Stimulated activated CD8-positive, alpha-beta memory T cell treated with anti-CD3 and anti-CD28 coated beads, Interleukin-7, amount 100 ng/mL, for 1 hour (primary cell): Measurements from ENCODE around the gene RHBDF2.

Source experiments
- DNase-seq, 2 donors: peaks; one replicate each; pipeline ENCODE4 v3.0.0-alpha.2; 2020; ENCODE audit warnings: low read depth in 2 of 2

Gene RHBDF2

DNA sequence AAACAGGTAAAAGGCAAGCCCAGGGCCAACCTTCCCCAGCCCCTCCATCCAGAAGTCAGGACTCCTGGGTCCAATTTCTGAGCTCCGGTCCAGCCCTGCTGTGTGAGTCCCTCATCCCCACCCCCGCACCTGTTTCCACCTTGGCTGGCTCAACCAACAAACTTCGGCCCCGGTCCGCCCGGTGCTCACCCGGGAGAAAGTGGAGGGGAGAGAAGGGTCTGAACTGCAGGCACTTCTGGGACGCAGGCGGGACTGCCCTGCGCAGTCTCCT is 541 bp downstream of the RHBDF2 start:
- no peak for DNase-seq

DNA sequence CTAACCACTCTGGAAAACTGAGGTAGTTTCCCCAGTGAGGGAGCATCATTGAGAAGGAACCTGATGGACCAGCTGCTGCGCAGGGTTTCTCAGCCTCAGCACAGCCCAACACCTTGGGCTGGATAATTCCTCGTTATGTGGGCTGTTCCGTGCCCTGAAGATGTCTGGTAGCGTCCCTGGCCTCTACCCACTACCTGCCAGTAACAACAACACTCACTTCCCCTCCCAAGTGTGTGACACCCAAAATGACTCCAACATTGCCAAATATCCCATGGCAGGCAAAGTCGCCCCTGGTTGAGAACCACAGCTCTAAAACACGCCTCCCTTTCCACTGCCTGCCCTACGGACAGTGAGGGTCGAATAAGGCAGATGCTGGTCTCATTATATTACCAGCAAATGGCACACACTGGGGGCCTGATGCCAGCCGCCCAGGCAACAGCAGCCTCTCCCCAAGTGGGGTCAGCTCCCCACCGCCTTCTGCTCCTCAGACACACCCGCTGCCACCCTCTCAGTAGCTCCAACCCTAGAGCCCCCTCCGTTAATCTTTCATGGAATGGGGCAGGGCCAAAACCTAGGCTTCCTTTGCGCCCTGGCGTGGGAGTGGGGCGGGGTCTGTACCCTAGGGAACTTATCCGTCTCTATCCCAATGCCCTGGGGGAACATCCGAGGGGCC is 1.0 kb downstream of the RHBDF2 start:
- DNase-seq, result no peak

DNA sequence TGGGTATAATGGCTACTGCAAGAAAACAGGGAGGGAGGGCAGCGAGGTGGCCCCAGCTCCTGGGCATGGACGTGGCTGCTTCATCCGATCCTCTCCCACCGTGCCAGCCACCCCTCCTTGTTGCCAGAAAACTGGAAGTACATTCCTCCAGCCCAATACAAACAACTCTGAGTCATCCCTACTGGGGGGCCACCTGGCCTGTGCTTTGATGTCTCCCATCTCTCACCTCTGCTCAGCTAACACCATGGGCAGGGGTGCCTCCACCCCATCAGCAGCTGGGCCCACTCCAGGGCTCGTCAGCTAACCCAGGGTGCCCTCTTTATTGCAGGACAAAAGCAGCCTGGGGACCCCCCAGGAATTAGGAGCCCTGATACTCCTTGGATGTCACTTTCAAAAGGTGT is 2.0 kb downstream of the RHBDF2 start:
- DNase-seq, result no peak

DNA sequence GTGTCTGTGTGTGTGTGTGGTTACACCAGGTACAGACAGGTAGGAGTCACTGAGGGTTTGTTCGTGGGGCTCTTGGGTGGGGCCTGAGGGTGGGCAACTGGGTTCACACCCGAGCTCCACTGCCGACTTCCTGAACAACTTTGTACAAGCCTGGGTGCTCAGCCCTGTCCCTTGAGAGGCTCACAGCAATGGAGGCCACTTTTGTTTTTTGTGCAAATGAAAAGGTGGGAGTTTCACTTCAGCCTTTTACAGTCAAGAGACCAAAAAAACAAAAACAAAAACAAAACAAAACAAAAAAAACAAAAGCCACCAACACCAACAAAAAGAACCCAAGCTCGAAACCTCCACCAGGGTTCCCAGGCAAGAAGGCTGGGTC is 2.4 kb downstream of the RHBDF2 start:
- no peak for DNase-seq

DNA sequence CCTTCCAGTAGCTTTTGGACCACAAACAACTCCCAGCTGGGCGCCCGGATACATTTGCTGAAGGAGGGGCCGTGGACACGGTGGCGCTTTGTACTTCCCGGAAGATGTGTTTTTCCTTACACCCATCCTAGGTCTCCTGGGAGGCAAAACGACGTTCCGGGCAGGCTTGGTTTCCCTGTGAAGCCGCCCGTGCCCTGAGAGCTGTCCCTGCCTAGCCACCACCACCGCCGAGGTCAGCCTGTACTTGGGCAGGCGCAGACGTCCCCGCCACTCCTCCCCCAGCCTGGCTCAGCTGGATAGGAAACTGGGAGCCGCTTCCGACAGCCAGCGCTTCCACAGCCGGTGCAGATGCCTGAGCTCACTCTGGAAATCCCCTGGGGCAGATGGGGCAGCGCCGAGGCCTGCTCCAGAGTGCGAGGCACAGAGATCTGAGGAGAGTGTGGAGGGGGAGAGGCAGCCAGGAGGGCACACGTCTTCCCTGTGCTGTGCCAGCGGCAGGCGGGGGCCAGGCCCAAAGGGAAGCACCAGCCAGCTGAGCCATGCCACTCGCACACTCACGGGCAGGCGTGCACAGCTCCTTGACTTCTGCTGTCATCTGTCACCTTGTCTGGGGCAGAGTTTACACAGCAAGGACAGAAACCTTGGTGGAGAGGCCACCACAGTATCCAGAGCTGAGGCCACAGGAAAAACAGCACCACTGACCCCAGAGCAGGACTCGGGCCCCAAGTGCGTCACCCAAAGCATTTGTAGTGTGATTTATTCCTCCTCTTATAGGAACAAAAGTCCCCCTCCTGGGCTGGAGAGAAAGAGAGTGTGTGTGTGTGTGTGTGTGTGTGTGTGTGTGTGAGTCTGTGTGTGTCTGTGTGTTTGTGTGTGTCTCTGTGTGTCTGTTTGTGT is 3.0 kb downstream of the RHBDF2 start:
- DNase-seq, result no peak

DNA sequence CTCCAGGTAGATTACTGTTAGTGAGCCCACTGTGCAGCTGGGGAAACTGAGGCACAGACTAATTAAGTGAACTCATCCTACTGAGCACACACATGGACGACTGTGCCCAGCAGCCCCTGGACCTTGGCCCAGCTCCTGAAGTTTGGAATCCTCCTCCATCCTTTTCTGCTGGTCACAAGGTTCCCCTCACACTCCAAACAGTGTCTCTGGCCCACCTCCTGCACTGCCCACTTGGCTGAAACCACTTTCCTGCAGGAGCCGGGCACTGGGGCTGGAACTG is 3.6 kb downstream of the RHBDF2 start:
- DNase-seq, result no peak

DNA sequence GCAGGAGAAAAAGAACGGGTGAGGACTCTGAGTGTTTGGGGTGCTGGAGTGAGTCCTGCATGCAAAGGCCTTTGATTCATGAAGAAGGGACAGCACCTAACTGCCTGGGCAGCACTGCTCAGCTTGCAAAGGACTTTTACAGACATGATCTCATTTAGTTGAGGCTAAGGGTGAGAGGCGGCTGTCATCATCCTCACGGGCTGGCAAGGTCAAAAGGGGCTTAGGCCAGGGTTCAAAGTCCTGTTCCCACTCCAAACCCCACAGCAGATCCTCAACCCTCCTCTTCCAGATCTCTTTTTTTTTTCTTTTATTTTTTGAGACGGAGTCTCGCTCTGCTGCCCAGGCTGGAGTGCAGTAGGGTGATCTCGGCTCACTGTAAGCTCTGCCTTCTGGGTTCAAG is 4.8 kb downstream of the RHBDF2 start:
- DNase-seq, result no peak

DNA sequence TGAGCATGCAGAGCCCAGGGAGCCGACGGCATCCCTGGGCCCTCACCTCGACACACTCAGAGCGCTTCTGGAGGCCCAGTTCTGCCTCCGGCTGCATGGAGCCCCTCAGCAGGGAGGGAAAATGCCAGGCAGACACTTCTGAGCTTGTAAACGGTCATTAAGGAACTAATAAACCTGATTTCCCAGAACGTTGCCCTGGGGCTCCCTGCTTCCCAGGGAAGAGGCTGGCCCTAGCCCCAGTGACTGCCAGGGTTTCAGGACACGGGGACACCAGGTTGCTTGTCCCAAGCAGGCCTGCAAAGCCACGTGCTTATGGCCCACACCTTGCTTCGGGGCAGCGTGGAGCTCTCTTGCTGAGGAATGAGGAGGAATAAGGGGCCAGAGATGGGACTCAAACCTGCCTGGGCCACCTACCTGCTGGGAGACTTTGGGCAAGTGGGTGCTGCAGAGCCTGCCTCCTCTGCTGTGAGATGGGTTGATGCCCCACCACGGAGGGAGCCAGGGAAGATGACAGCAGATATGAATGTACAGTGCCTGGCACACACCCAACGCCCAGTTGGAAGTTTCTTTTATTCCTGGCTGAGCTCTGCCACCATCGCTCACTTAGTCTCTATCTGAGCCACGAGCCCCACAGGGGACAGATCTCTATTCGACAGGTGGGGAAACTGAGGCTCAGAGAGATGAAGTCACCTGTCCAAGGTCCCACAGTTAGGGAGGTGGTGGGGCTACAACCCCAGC is 5.4 kb downstream of the RHBDF2 start:
- no peak for DNase-seq

DNA sequence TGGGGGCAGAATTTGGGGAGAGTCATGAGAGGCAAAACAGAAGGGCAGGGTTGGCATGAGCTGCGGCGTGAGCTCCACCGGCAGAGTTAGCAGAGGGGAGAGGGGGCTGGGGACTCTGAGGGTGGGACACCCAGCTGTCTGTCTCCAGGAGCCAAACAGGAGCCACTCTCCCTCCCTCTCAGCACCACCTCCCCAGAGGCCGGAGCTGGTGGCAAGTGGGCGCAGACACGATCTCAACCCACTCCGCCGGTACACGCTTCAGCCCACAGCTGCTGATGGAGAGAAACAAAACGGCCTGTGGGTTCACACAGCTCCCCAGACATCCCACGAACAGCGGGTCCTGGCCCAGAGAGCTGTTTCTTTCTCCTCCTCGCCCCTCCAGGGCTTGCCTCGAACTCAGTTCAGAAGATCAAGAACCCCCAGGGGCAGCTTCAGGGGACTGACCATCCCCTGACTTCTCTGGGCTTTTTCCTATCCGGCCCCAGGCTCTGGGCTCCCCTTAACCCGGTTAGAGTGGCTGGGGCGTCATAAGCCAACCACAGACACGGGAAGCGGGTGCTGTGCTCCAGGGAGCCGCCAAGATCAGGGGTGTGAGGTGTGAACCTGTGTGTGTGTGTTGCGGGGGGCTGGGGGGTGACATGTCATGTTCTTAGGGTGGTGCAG is 7.6 kb downstream of the RHBDF2 start:
- DNase-seq, result no peak

DNA sequence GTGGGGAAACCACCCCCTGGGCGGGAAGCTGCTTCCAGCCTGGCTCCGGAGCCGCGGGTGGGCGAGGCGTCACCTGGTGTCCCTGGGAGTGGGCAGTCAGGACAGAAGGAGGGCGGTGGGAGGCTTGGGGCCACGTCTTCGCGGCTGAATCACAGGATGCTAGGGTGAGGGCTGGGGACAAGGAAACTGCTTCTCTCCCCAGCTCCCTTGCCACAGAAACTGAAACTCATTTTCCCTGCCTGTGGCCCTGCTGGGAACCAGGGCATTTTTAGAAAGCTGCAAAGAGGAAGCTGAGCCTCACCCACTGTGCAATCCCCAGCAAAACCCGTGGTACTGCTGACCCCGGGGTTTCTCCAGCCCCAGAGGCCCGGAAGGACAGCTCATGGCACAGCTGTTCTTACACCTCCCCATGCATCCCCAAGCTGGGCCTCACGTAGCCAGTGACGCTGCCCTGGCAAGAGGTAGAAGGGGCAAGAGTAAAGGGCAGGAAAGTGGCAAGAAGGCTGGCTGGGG is 8.2 kb downstream of the RHBDF2 start:
- DNase-seq, result no peak

DNA sequence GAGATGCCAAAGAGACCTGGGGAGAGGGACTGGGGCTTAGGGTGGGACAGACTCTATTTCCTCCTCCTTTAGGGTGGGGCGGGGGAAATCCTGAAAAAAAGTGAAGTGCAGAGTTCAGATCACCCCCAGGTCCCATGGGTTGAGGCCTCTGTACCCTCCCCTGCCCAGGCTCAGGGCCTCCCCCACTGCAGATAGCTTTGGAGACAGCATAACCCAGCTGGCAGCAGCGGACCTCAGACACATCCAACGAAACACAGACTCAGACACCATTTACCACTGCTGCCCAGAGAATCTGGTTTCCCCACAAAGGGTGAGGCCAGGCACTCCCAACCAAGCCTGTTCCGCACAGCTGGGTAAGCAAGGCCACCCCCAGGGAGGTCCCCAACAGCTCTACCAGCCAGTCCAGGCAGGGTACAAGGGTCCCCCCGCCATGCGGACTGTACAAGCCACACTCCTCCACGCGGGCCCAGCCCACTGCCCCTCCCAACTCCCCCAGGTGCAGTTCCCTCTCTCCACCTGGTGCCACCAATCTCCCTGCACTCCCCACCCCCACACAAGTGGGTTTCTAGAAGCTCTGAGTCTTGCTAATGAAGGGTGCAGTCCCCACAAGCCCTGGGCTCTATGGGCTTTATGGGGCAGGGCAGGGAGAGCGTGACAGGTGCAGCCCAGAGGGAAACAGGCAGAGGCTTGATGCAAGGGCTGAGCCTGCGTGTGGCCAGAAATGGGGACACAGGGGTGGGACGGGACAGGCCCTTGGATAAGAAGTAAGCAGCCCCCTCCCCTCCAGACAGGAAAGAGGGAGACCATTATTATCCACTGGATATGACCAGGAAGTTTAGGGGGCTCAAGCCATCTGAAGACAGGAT is 8.9 kb downstream of the RHBDF2 start:
- no peak for DNase-seq

DNA sequence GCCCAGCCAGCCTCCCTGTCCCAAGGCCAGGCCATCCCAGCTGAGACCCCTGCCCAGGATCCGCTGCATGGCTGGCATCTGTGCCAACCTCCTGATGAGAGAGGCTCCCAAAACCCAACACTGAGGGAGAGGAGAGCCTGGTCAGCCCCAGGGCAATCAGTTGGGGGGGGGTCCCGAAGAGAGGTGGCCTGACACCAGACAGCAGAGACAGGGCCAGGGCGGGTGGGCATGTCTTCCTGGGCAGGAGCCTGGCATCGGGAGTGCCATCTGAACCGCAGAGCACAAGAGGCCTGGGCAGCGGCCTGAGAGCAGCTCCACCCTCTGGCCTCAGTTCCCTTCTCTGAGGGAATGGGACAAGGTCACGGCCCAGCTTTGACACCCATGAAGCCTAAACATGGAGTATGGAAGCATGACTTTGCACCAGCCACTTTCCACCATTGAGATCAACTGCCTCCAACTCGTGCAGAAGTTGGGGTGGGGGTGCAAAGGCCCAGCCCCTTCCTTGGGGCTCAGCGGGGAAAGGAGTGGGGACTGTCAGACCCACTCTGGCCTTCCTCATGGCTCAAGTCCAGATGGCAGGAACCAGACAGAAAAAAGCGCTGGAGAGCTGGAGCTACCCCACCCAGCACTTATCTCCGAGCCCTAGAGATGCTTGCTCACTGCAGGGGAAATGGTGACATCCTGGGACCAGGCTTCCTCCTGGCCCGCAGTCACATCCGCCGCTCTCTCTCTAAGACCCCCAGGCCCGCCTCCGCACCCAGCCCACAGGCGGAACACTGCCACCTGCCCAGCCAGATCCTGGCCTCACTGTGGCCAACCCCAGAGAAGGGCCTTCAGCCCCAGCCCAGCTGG is 9.7 kb downstream of the RHBDF2 start:
- DNase-seq, result no peak

DNA sequence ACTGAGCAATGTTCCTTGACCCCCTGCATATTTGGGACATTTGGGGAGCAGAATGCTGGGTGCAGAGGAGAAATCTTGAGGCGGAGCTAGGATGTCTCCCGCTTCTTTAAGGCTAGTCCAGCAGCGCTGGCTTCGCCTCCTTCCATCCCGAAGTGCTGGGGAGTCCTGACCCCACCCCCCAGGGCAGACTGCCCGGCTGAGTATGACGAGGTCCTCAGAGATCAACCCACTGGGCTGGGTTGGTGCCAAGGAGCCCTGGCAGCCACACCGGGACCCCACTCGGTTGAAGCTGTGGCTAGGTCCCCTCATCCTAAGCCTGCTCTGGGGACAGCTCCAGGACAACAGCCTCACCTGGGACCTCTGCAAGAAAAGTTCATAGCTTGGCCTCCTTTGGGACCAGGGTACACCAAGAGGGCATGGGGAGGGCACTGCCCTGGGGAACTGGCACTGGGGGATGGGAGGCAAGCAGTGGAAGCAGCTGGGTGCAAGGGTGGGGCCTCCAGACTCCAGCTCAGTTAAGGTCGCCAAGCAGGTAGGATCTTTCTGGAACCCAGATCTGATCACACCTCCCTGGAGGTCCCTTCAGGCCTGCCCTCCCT is 11.0 kb downstream of the RHBDF2 start:
- no peak for DNase-seq

DNA sequence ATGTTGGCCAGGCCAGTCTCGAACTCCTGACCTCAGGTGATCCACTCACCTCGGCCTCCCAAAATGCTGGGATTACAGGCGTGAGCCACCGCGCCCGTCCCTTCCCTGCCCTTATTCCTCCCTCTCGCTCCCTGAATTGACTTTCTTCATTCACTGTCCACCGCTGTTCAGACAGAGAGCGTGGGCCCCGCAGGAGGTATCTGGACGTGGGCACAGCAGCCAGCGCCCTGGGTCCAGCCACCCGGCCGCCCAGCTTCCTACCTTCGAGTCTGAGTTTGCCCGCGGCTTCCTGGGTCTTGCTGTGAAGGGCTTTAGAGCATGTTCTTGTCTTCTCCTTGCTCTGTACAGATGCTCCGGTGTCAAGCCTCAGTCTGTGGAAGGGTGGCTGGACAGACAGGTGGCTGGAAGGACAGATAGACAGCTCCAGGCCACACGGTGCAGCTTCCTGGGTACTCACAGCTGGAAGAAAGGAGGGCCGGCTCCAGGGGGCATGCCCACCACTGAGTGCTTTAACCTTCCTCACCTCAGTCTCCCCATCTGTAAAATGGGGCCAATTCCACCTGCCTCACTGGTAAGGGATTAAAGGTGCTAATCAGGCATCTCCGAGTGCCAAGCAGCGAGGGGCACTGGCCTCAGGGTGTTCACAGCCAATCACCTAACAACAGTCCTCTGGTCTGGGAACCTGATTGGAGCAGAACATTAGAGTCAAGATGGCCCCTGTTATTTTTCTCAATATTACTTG is 13.6 kb downstream of the RHBDF2 start:
- DNase-seq, result no peak

DNA sequence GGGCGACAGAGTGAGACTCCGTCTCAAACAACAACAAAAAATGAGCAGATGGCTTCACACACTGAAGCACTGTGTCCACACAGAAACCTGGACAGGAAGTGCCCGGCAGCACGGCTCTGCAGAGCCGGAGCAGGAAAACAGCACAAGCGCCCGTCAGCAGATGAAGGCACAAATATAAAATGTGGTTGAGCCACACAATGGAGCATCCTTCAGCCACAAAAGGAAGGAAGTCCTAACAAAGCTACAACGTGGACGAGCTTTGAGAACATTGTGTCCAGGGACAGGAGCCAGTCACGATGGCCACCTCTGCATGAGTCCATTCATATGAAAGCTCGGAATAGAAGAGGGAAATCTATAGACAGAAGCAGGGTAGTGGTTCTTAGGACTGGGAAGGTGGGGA is 15.7 kb downstream of the RHBDF2 start:
- no peak for DNase-seq

DNA sequence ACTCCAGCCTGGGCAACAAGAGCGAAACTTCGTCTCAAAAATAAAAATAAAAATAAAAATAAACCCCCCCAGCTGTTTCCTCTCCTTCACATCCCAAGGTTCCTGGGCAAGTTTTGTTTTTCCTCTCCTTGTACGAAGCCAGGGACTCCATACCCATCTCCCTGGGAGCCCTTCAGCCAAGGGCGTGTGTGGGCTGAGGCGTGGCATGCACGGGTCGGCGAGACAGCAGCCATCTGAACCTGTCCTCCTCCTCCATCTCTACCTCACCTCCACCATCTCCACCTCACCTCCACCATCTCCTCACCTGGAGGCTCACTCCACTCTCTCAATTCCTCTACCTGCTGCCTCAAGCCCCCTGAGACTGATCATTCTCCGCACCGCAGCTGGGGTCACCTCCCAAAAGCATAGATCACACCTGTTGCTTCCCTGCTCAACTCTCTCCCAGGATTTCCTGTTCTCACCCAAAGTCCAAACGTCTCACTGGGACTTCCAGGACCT is 16.9 kb downstream of the RHBDF2 start:
- no peak for DNase-seq

DNA sequence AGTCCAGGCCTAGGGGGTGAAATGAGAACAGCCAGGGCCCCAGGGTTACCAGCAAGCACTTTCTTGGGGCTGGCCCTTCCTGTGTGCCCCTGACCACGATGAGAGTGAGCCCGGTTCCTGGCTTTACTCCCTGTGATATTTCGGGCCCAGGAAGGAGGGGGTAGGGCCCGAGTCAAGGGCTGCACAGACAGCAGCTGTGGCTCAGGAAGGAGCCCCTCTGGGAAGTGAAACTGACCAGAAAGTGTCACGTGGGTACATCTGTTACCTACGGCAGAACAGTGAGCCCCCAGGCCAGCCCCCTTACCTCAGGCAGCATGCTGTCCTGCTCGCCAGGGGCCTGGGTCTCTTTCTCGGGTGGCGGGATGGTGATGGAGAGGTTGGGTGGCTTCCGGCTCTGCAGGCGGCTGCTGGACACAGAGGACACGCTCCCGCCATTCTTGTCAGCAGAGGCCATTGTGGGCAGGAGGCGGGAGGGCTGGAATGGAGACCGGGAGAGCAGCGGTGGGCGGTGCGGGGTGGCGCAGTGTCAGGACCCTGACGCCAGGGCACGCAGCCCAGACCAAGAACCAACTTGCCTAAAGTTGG is 20.1 kb downstream of the RHBDF2 start:
- no peak for DNase-seq

DNA sequence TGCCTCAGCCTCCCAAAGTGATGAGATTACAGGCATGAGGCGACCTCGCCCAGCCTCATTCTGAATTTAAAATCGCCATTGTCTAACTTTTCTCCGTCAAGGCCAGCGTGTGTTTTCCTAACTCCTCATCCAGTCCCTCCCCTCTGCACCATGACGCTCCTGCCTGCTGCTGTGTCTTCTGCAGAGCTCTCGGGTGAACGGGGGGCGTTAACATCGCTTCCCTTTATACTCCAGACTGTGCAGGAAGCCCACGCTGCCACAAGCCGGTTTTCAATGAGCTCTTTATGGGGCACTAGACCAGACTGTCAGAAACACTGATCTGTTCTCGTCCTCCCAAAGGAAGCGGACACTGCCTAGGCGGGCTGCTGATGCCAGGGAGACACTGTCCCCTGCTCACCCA is 20.6 kb downstream of the RHBDF2 start:
- DNase-seq, result no peak

DNA sequence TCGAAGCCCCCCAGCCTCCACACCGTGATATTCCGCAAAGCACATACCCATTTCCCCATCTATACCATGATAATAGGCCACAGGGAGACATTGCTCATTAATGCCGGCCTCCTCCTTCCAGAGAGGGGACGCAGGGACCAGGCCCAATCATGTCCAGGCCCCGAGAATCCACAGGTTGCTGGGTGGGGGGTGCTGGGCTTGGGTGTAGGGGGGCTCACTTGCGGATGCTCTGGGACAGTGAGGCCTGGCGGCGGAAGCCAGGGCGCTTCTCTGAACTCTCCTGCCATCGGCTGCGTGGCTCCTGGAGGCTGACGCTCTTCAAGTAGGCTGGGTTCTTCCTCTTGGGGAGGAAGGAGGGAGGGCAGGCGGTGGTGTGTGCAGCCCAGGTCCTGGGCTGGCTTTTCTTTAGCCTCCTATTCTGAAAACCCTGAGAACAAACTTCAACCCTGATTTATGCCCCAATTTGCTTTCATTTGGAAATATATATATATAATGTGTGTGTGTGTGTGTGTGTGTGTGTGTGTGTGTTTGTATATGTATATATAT is 21.6 kb downstream of the RHBDF2 start:
- DNase-seq, result no peak
